Gastrocnemius medialis (tissue), 4 donors: ENCODE data around the gene EYS.

ENCODE experiments used
- CTCF ChIP-seq, 5 experiments: fragments of 450-650 bp in 3 of 5; fragments of 200-600 bp in 2 of 5; sonication (generic) in 2 of 5; IDR thresholded peaks in 4 of 5; conservative IDR thresholded peaks in 1 of 5; 1 replicate in 4 of 5; 2 replicates in 1 of 5; pipeline ENCODE4 v1.5.1; 2016 to 2019; ENCODE audit warnings: antibody characterized with exemption in 5 of 5, mild to moderate bottlenecking in 3 of 5, moderate library complexity in 3 of 5
- POLR2A ChIP-seq, 2 donors: fragments of 450-650 bp; IDR thresholded peaks; one replicate each; pipeline ENCODE4 v1.6.1; 2017; ENCODE audit warnings: antibody characterized with exemption in 2 of 2, mild to moderate bottlenecking in 2 of 2, moderate library complexity in 2 of 2

GRCh38 chr6:64547594-64548268, 1159.3 kb downstream of the EYS start:
- no peak for TF ChIP-seq CTCF (IDR thresholded peaks at IDR 0.05 in 4 of 5, conservative IDR thresholded peaks at IDR 0.05 in 1 of 5)
- TF ChIP-seq POLR2A (IDR thresholded peaks at IDR 0.05): no peak
